Large intestine (tissue), 3 donors: ENCODE results near the gene DYNC1H1. TPM values are rescaled to one million over a fixed set of nuclear protein-coding genes. Genes with fewer than 3 reads are reported as not detected.

Experiments
- DNase-seq, 2 donors: peaks; one replicate each; pipeline versions ENCODE4 v3.0.0 to v3.0.0-alpha.2; 2013
- H3K27ac ChIP-seq: one replicate; pipeline ENCODE4 v1.5.1; 2013; ENCODE audit warnings: low read length
- H3K27me3 ChIP-seq: 2 replicates; pipeline ENCODE4 v1.6.1; 2013; ENCODE audit warnings: low read length; ENCODE audit not compliant: control insufficient read depth, insufficient read depth
- H3K36me3 ChIP-seq: 2 replicates; pipeline ENCODE4 v1.6.1; 2013; ENCODE audit warnings: low read length; ENCODE audit not compliant: control insufficient read depth, insufficient read depth
- H3K4me1 ChIP-seq: one replicate; pipeline ENCODE4 v1.6.1; 2013; ENCODE audit warnings: low read length; ENCODE audit not compliant: control insufficient read depth, insufficient read depth
- H3K4me3 ChIP-seq: one replicate; pipeline ENCODE4 v1.5.1; 2013; ENCODE audit warnings: low read length
- H3K9me3 ChIP-seq: one replicate; pipeline ENCODE4 v1.6.1; 2013; ENCODE audit warnings: mild to moderate bottlenecking, low read depth, low read length, moderate library complexity; ENCODE audit not compliant: control insufficient read depth
- WGBS: methylation state at CpG from one replicate; pipeline ENCODE4 v1.1.5; 2013; ENCODE audit warnings: low lambda C conversion rate; ENCODE audit not compliant: insufficient coverage; 5-methylcytosine and 5-hydroxymethylcytosine counted together
- polyA plus RNA-seq: library from polyadenylated mRNA; unstranded; fragments of 120-200 nt; gene quantifications from one replicate; pipeline ENCODE4 v1.2.1, GENCODE V29; 2013

The DYNC1H1 gene
- polyA plus RNA-seq, 1 donor: 259 TPM

DNA sequence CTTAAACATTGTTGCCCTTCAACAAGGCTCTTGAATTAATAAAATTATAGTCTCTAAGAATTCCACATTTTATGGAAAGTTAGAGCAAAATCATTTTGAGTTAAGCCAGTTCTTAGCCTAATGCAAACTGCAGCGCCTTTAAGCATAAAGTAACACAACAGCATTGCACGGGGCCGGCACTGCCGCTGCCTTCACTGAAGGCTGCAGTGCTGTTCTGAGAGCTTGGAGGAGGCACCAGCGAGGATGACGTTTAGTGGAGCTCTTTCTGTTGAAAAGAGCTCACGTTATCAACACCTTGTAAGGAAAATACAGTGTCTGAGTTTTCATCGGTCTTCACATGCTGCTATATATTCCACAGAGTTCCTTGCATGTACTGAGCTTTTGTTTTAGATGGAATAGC is 38.3 kb upstream of the DYNC1H1 start:
- peaks cover 2% of the 10 kb centered on the region for H3K4me1 ChIP-seq
- no peak for DNase-seq
- peaks cover 26% of the 10 kb centered on the region for H3K36me3 ChIP-seq
- H3K27me3 ChIP-seq: no peaks in the 10 kb centered on the region
- H3K4me3 ChIP-seq: no peak overlapping the region
- no peaks in the 10 kb centered on the region for H3K9me3 ChIP-seq
- no peak overlapping the region for H3K27ac ChIP-seq
- WGBS: no CpG with 5 or more reads among the region's 8 CpGs

DNA sequence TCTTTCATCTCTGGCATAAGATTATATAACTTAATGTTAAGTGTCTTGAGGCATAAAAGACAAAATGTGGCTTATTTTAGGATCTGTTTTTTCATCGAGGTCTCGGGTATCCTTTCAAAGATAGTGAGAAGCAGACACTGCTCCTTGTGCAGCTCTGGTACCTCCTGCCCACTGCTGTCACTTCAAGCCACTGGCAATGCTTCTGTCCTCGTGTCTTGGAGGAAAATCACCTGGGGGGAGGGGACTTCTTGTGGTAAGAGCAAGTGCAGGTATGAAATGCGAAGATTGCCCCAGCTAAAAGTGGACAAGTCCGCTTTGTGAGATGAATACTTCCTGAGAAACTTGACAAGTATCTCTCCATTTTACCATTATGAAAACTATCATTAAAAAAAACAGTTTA is 37.8 kb upstream of the DYNC1H1 start:
- Histone ChIP-seq H3K27ac (no peak overlapping the region), H3K4me1 (peaks cover 2% of the 10 kb centered on the region), H3K4me3 (no peak overlapping the region), H3K27me3 (no peaks in the 10 kb centered on the region), H3K36me3 (peaks cover 22% of the 10 kb centered on the region), H3K9me3 (no peaks in the 10 kb centered on the region)
- DNase-seq: no peak
- WGBS: 92% methylated on average over 2 of the region's 5 CpGs

DNA sequence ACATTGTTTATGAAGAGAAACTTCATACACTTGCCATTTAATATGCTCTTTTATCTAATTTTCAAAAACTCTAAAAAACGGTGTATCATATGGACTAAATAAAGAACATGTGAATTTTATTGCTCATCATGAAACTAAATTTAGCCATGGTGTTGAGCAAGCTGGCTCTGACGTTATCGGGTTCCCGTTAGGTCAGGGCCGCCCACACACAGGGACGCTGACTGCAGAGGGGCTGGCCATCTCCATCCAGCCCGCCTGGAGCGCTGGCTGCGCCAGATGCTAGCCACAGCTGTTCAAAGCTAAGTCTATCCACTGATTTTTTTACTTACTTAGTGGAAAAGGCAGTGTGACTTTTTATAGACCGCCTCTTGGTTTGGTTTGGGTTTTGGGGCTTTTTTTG is 36.5 kb upstream of the DYNC1H1 start:
- no peaks in the 10 kb centered on the region for H3K9me3 ChIP-seq
- DNase-seq: peak; percentile 51 to 56
- H3K27ac ChIP-seq: no peak overlapping the region
- H3K36me3 ChIP-seq: peaks cover 16% of the 10 kb centered on the region
- 100% methylated on average over 4 of the region's 10 CpGs for WGBS
- peaks cover 3% of the 10 kb centered on the region for H3K4me1 ChIP-seq
- H3K27me3 ChIP-seq: no peaks in the 10 kb centered on the region
- H3K4me3 ChIP-seq: no peak overlapping the region

DNA sequence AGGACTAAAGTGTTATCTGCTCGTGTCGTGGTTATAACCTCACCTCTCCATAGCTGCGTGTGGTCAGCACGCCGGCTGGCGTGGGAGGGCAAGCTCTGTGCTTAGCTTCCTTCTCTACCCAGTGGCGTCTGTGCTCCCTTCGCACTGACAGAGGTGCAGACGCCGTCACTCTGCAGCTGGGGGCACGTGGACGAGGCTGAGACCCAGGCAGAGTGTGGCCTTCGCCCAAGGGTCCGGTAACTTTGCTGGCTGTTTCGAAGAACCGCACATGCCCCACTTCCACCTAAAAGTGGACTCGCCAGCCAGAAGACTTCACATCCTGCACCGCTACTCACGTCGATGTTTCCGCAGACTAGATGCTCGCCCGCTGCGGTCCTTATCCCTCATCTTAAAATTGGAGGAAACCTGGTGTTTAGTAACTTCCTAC is 35.9 kb upstream of the DYNC1H1 start:
- WGBS: no CpG with 5 or more reads among the region's 24 CpGs
- Histone ChIP-seq H3K36me3 (peaks cover 15% of the 10 kb centered on the region), H3K9me3 (no peaks in the 10 kb centered on the region), H3K27ac (no peak overlapping the region), H3K27me3 (no peaks in the 10 kb centered on the region), H3K4me3 (no peak overlapping the region), H3K4me1 (peaks cover 6% of the 10 kb centered on the region)
- DNase-seq: no peak

DNA sequence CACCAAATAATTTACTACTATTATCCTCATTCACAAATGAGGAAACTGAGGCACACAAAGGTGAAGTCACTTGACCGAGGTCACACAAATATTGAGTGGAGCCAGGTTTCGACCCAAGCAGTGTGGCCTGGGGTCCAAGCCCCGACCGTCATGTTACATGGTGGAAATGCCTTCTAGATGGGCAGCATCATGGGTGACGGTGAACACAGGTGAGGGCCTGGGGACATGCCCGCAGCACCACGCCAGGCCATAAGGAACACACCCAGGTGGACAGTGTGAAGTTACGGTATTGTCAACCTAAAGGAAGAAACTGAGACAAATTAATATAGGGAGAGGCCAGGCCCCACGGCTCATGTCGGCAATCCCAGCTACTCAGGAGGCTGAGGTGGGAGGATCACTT is 35.3 kb upstream of the DYNC1H1 start:
- no peak for DNase-seq
- Histone ChIP-seq H3K4me3 (no peak overlapping the region), H3K9me3 (no peaks in the 10 kb centered on the region), H3K27ac (no peak overlapping the region), H3K4me1 (peaks cover 6% of the 10 kb centered on the region), H3K36me3 (peaks cover 15% of the 10 kb centered on the region), H3K27me3 (no peaks in the 10 kb centered on the region)
- WGBS: no CpG with 5 or more reads among the region's 10 CpGs

DNA sequence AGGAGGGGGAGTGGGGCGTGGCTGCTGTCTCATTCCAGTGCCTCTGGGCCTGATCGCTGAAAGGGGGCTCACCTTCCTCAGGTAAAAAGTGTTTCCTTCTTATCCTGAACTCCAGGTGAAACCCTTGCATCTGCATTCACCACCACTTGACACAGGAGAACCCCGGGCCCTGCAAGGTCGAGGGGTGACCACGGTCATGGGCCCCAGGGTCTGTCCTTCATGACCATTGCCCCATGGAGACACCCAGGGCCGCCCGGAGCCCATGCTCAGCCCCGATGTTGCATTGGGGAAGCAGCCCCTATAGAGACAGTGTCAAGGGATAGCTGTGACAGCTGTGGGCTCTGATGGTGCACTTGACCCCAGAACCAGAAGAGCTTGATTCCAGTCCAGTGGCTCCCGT is 34.4 kb upstream of the DYNC1H1 start:
- H3K27me3 ChIP-seq: no peaks in the 10 kb centered on the region
- no peaks in the 10 kb centered on the region for H3K9me3 ChIP-seq
- DNase-seq: no peak
- H3K27ac ChIP-seq: no peak overlapping the region
- peaks cover 6% of the 10 kb centered on the region for H3K4me1 ChIP-seq
- H3K4me3 ChIP-seq: no peak overlapping the region
- WGBS: no CpG with 5 or more reads among the region's 9 CpGs
- H3K36me3 ChIP-seq: peaks cover 12% of the 10 kb centered on the region

DNA sequence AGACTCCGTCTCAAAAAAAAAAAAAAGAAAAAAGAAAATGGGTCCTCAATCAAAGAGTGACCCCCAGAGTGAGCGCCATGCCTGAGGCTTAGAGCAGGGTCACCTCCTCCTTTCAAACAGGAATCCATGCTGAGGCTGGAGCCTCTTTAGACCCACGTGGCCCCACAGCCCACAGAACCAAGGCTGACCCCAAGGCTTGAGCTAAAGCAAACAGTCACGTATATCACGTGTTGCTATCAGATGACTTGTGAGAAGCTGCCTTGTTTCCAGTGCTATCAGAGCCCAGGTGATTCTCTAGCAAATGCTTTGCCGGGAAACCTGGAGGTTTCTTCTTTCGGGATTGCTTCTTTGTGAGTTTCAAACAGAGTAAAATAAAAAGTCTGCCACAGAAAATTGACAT is 31.7 kb upstream of the DYNC1H1 start:
- no peak overlapping the region for H3K4me3 ChIP-seq
- H3K4me1 ChIP-seq: peaks cover 6% of the 10 kb centered on the region
- no peak overlapping the region for H3K27ac ChIP-seq
- H3K27me3 ChIP-seq: no peaks in the 10 kb centered on the region
- peak; percentile 41 to 53 for DNase-seq
- H3K36me3 ChIP-seq: peaks cover 2% of the 10 kb centered on the region
- 60% methylated on average over 3 of the region's 7 CpGs for WGBS
- no peaks in the 10 kb centered on the region for H3K9me3 ChIP-seq

DNA sequence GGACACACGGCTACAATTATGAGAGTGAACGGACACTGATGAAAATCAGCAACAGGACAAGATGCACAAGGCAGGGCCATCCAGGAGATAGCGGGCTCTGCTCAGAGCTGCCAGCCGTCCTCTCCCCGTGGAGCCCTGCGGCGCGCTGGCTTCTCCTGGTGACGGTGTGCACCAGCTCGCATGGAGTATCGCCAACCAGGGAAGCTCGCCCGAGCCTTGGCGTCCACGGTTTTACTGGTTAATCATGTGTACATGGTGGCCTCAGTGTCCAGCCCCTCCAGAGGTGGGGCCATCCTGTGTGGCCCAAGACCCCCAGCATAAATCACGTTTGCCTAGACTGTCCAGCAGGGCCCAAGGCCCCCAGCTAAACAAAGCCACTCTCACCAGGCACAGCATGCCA is 31.2 kb upstream of the DYNC1H1 start:
- H3K27ac ChIP-seq: no peak overlapping the region
- H3K36me3 ChIP-seq: peaks cover 2% of the 10 kb centered on the region
- H3K4me3 ChIP-seq: no peak overlapping the region
- H3K27me3 ChIP-seq: no peaks in the 10 kb centered on the region
- whole genome bisulfite sequencing: no CpG with 5 or more reads among the region's 16 CpGs
- DNase-seq: no peak
- H3K4me1 ChIP-seq: peaks cover 5% of the 10 kb centered on the region
- no peaks in the 10 kb centered on the region for H3K9me3 ChIP-seq

DNA sequence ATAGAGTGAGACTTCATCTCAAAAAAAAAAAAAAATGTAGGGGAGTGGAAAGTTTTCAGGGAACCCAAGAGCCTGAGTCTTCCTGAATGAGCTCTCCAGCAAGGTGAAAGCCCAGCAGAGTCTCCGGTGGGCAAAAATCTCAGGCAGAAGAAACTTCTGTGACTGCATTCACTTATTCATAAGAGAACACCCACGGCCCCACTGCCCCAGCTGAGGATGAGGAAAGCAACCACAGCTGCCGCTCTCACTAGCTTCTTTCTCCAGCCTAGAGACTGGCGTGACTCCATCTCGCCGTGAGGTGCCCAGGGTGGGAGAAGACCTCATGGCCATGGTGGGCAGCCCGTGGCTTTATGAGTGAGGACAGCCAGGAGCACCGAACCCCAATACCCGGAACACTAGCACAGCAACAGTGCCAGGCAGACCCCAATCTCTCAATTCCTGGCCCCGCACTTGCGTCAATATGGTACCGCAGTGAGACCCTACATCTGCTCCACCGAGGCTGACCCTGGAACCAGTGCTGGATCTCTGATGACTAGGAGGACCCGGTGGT is 29.7 kb upstream of the DYNC1H1 start:
- Histone ChIP-seq H3K27me3 (peaks cover 6% of the 10 kb centered on the region), H3K4me3 (no peak overlapping the region), H3K9me3 (no peaks in the 10 kb centered on the region), H3K4me1 (peaks cover 4% of the 10 kb centered on the region), H3K27ac (no peak overlapping the region), H3K36me3 (no peaks in the 10 kb centered on the region)
- DNase-seq: no peak
- WGBS: no CpG with 5 or more reads among the region's 14 CpGs

DNA sequence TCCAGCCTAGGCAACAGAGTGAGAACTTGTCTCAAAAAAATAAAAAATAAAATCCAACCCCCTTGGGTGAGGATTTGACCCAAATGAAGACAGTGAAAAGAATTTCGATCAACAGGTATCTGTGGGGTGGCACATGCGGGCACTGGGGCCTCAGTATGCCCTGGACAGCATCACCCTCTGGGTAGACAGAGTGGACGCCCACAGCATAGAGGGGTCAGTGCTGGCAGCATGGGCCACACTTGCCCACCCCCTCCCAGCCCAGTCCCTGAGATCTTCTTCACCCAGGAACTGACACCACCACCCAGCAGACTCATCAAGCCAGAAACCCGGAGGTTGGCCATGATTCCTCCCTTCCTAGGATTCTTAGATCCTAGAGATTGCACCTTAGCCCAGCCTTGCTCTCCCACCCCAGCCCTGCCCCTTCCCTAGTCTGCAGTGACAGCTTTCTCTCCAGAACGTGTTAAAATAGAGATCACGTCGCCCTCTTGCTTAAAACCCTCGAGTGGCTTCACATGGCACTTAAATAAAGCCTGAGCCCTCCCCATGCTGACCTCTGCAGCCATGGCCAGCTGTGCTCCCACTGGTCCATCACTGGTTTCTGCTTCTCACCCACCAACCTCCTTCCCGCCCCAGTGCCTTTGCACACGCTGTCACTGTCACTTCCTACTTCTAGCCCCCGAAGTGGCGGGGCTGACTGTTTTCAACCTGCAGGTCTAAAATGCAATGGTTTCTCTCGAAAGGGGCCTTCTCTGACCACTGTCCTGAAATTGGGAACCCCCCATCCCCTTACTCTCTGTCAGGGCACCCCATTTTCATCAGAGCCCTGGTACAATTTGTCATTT is 26.2 kb upstream of the DYNC1H1 start:
- H3K4me1 ChIP-seq: peaks cover under 1% of the 10 kb centered on the region
- H3K9me3 ChIP-seq: no peaks in the 10 kb centered on the region
- no peak overlapping the region for H3K27ac ChIP-seq
- H3K36me3 ChIP-seq: no peaks in the 10 kb centered on the region
- WGBS: no CpG with 5 or more reads among the region's 13 CpGs
- H3K4me3 ChIP-seq: no peak overlapping the region
- peaks cover 10% of the 10 kb centered on the region for H3K27me3 ChIP-seq
- DNase-seq: no peak
